ES-I3 (cell line): ENCODE results near the gene PMEL.
"Not testable (repeated sequence)": the region's sequence is repeated elsewhere in the genome, so short reads cannot be mapped to it uniquely, and the experiment has no call there.

Experiments used
- H3K36me3 ChIP-seq: 2 replicates; pipeline ENCODE4 v1.6.1; 2013; ENCODE audit warnings: mild to moderate bottlenecking, low read length, control low read depth, moderate library complexity; ENCODE audit not compliant: insufficient read depth
- H3K4me1 ChIP-seq: 2 replicates; pipeline ENCODE4 v1.6.1; 2013; ENCODE audit warnings: mild to moderate bottlenecking, control low read depth, low read length; ENCODE audit not compliant: insufficient read depth
- H3K9ac ChIP-seq: 2 replicates; pipeline ENCODE4 v1.6.1; 2013; ENCODE audit warnings: low read depth, mild to moderate bottlenecking, low read length, moderate library complexity
- H3K9me3 ChIP-seq: 2 replicates; pipeline ENCODE4 v1.6.1; 2013; ENCODE audit warnings: mild to moderate bottlenecking, low read length, moderate library complexity; ENCODE audit not compliant: control insufficient read depth, insufficient read depth

PMEL gene

GRCh38 chr12:55996201-55996714 is 30.4 kb upstream of the PMEL start:
- peaks cover 3% of the 10 kb centered on the region; the same call in 1 of the 2 replicates for H3K4me1 ChIP-seq
- H3K9ac ChIP-seq = peak overlapping the region; percentile 49; the same call in 1 of the 2 replicates
- no peaks in the 10 kb centered on the region for H3K9me3 ChIP-seq
- H3K36me3 ChIP-seq = peaks cover 12% of the 10 kb centered on the region

GRCh38 chr12:55995366-55995765 is 29.5 kb upstream of the PMEL start:
- Histone ChIP-seq H3K9me3 (no peaks in the 10 kb centered on the region), H3K36me3 (peaks cover 21% of the 10 kb centered on the region), H3K4me1 (peaks cover 3% of the 10 kb centered on the region; the same call in 1 of the 2 replicates), H3K9ac (no peak overlapping the region)

GRCh38 chr12:55993230-55993853 is 27.5 kb upstream of the PMEL start:
- Histone ChIP-seq H3K4me1 (peaks cover 3% of the 10 kb centered on the region; the same call in 1 of the 2 replicates), H3K36me3 (peaks cover 27% of the 10 kb centered on the region), H3K9me3 (no peaks in the 10 kb centered on the region), H3K9ac (no peak overlapping the region)

GRCh38 chr12:55991110-55991509 is 25.3 kb upstream of the PMEL start:
- H3K9ac ChIP-seq = no peak overlapping the region
- H3K9me3 ChIP-seq = no peaks in the 10 kb centered on the region
- peaks cover 27% of the 10 kb centered on the region for H3K36me3 ChIP-seq
- no peaks in the 10 kb centered on the region for H3K4me1 ChIP-seq

- H3K9me3 ChIP-seq, H3K9ac ChIP-seq, H3K4me1 ChIP-seq: not testable (repeated sequence)
- peaks cover 12% of the 10 kb centered on the region for H3K36me3 ChIP-seq
Measured at GRCh38 chr12:55985976-55986375, 20.1 kb upstream of the PMEL start.

- Histone ChIP-seq H3K9ac (no peak overlapping the region), H3K4me1 (no peaks in the 10 kb centered on the region), H3K36me3 (peaks cover 6% of the 10 kb centered on the region), H3K9me3 (no peaks in the 10 kb centered on the region)
Measured at GRCh38 chr12:55985341-55985740, 19.5 kb upstream of the PMEL start.

GRCh38 chr12:55984861-55985260 is 19.0 kb upstream of the PMEL start:
- Histone ChIP-seq H3K4me1 (no peaks in the 10 kb centered on the region), H3K9ac (no peak overlapping the region), H3K36me3 (peaks cover 3% of the 10 kb centered on the region), H3K9me3 (no peaks in the 10 kb centered on the region)

GRCh38 chr12:55983232-55983842 is 17.5 kb upstream of the PMEL start:
- Histone ChIP-seq H3K4me1 (no peaks in the 10 kb centered on the region), H3K36me3 (no peaks in the 10 kb centered on the region; the same call in 1 of the 2 replicates), H3K9me3 (no peaks in the 10 kb centered on the region), H3K9ac (no peak overlapping the region)

- Histone ChIP-seq H3K36me3 (peaks cover 3% of the 10 kb centered on the region; the same call in 1 of the 2 replicates), H3K4me1 (no peaks in the 10 kb centered on the region), H3K9ac (no peak overlapping the region), H3K9me3 (no peaks in the 10 kb centered on the region)
Measured at GRCh38 chr12:55982319-55982936, 16.6 kb upstream of the PMEL start.

GRCh38 chr12:55981882-55982281 is 16.0 kb upstream of the PMEL start:
- not testable (repeated sequence) for H3K4me1 ChIP-seq, H3K9ac ChIP-seq, H3K9me3 ChIP-seq, H3K36me3 ChIP-seq

- Histone ChIP-seq H3K9me3 (no peaks in the 10 kb centered on the region), H3K9ac (no peak overlapping the region), H3K4me1 (peaks cover 5% of the 10 kb centered on the region; the same call in 1 of the 2 replicates), H3K36me3 (peaks cover 3% of the 10 kb centered on the region; the same call in 1 of the 2 replicates)
Measured at GRCh38 chr12:55979069-55979468, 13.2 kb upstream of the PMEL start.

- peaks cover 3% of the 10 kb centered on the region; the same call in 1 of the 2 replicates for H3K36me3 ChIP-seq
- no peak overlapping the region for H3K9ac ChIP-seq
- no peaks in the 10 kb centered on the region for H3K9me3 ChIP-seq
- H3K4me1 ChIP-seq = peaks cover 5% of the 10 kb centered on the region; the same call in 1 of the 2 replicates
Measured at GRCh38 chr12:55978393-55978792, 12.6 kb upstream of the PMEL start.

GRCh38 chr12:55974308-55974730 is 8.5 kb upstream of the PMEL start:
- H3K36me3 ChIP-seq = peaks cover 3% of the 10 kb centered on the region; the same call in 1 of the 2 replicates
- no peaks in the 10 kb centered on the region for H3K9me3 ChIP-seq
- H3K4me1 ChIP-seq = peaks cover 5% of the 10 kb centered on the region; the same call in 1 of the 2 replicates
- peak overlapping the region; percentile 90 for H3K9ac ChIP-seq

- H3K4me1 ChIP-seq = peaks cover 5% of the 10 kb centered on the region; the same call in 1 of the 2 replicates
- no peaks in the 10 kb centered on the region for H3K9me3 ChIP-seq
- peaks cover 3% of the 10 kb centered on the region; the same call in 1 of the 2 replicates for H3K36me3 ChIP-seq
- peak within 1 kb of the TSS; percentile 90 for H3K9ac ChIP-seq
Measured at GRCh38 chr12:55973599-55974307, 7.9 kb upstream of the PMEL start, which contains the start of gene RAB5B. Gene RAB5B, plus strand, starts transcription at chr12:55974078. Its CDS starts 12,883 bp downstream, at chr12:55986961.
